Measurements from ENCODE around the gene OR52E4. TPM values are rescaled to one million over a fixed set of nuclear protein-coding genes. Genes with fewer than 3 reads are reported as not detected.

OR52E4 gene
- total and polyA plus RNA-seq, 2 experiments from 2014 or later, result not detected

- Mint-ChIP-seq H3K36me3 (ENCODE audit: low read depth) (no peaks in the 10 kb centered on the region), H3K4me1 (peaks cover 6% of the 10 kb centered on the region; the same call in 2 of the 3 replicates), H3K4me3 (no peak overlapping the region), H3K9me3 (no peaks in the 10 kb centered on the region; the same call in 2 of the 3 replicates), H3K27ac (no peak overlapping the region), H3K27me3 (ENCODE audit: insufficient read depth, low read depth, poor library complexity) (no peaks in the 10 kb centered on the region)
- no peaks in the 10 kb centered on the region; the same call in 1 of the 2 replicates for H3K9me2 ChIP-seq (ENCODE audit: insufficient read depth)
- no peaks in the 10 kb centered on the region for H4K20me1 ChIP-seq (replicated peaks; ENCODE audit: insufficient read depth)
- no peaks in the 10 kb centered on the region for H3K36me3 ChIP-seq (ENCODE audit: insufficient read depth)
- no peak overlapping the region for H3K4me2 ChIP-seq
- no peaks in the 10 kb centered on the region for H3K79me2 ChIP-seq (replicated peaks; ENCODE audit: insufficient read depth)
- DNase-seq (ENCODE audit: low spot score) (no peak), ATAC-seq (no peak)
- no peak overlapping the region for H2AFZ ChIP-seq
- TF ChIP-seq ZNF331 (CRISPR knock-in tag; IDR thresholded peaks at IDR 0.05; ENCODE audit: low read depth), result no peak
- TF ChIP-seq JUNB (IDR thresholded peaks at IDR 0.05; ENCODE audit: unreplicated experiment), result no peak
- no peak for TF ChIP-seq ZNF114 (CRISPR knock-in tag; IDR thresholded peaks at IDR 0.05)
- no peak for TF ChIP-seq EZH2 (IDR thresholded peaks at IDR 0.05; ENCODE audit: low read depth, unreplicated experiment)
- no peak for TF ChIP-seq EZH2phosphoT487 (IDR thresholded peaks at IDR 0.05; ENCODE audit: unreplicated experiment)
- no peak for TF ChIP-seq POLR2AphosphoS5 (IDR thresholded peaks at IDR 0.05; ENCODE audit: low read depth)
- no peak for TF ChIP-seq CREB1 (CRISPR knock-in tag; IDR thresholded peaks at IDR 0.05; ENCODE audit: low read depth)
- no peak for TF ChIP-seq NANOG (IDR thresholded peaks at IDR 0.05; ENCODE audit: borderline replicate concordance)
- TF ChIP-seq ZNF462 (CRISPR knock-in tag; IDR thresholded peaks at IDR 0.05), result no peak
- no peak for TF ChIP-seq STAT1 (IDR thresholded peaks at IDR 0.05; ENCODE audit: unreplicated experiment)
- TF ChIP-seq REST (IDR thresholded peaks at IDR 0.05; ENCODE audit: unreplicated experiment), result no peak
- TF ChIP-seq, protein P1, sequence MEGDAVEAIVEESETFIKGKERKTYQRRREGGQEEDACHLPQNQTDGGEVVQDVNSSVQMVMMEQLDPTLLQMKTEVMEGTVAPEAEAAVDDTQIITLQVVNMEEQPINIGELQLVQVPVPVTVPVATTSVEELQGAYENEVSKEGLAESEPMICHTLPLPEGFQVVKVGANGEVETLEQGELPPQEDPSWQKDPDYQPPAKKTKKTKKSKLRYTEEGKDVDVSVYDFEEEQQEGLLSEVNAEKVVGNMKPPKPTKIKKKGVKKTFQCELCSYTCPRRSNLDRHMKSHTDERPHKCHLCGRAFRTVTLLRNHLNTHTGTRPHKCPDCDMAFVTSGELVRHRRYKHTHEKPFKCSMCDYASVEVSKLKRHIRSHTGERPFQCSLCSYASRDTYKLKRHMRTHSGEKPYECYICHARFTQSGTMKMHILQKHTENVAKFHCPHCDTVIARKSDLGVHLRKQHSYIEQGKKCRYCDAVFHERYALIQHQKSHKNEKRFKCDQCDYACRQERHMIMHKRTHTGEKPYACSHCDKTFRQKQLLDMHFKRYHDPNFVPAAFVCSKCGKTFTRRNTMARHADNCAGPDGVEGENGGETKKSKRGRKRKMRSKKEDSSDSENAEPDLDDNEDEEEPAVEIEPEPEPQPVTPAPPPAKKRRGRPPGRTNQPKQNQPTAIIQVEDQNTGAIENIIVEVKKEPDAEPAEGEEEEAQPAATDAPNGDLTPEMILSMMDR (conservative IDR thresholded peaks at IDR 0.05; ENCODE audit: low read depth in 2 of 2), result no peak
- no peaks in the 10 kb centered on the region for H3K27me3 ChIP-seq (ENCODE audit: insufficient read depth)
- no peaks in the 10 kb centered on the region for H3F3A ChIP-seq (replicated peaks; ENCODE audit: low read depth)
- H3K27ac ChIP-seq (ENCODE audit: low read depth), result no peak overlapping the region
- no peak overlapping the region for H3K4me3 ChIP-seq
- no peaks in the 10 kb centered on the region for H3K4me1 ChIP-seq (ENCODE audit: insufficient read depth)
These were observed 47.0 kb upstream of the OR52E4 start for GRCh38 chr11:5833446-5833845.
